ENCODE results near the gene TIMM17A.

Gene TIMM17A

GRCh38 chr1:201918343-201918742 lies 37.0 kb upstream of the TIMM17A start:
- FAIRE-seq = no peak
- no peak for DNase-seq (ENCODE audit: insufficient read length, low spot score)
- TF ChIP-seq SPI1 (IDR thresholded peaks at IDR 0.05; ENCODE audit: low read depth, low read length) (no peak), POLR2A (IDR thresholded peaks at IDR 0.05; ENCODE audit: low read depth, low read length) (no peak), POLR2AphosphoS5 (IDR thresholded peaks at IDR 0.05; ENCODE audit: low read depth, low read length) (no peak), POU2F2 (IDR thresholded peaks at IDR 0.05; ENCODE audit: low read depth, low read length) (no peak), PAX5 (IDR thresholded peaks at IDR 0.05; ENCODE audit: insufficient read depth, low read length, severe bottlenecking) (no peak), TAF1 (IDR thresholded peaks at IDR 0.05; ENCODE audit: low read depth, low read length) (no peak)

DNA sequence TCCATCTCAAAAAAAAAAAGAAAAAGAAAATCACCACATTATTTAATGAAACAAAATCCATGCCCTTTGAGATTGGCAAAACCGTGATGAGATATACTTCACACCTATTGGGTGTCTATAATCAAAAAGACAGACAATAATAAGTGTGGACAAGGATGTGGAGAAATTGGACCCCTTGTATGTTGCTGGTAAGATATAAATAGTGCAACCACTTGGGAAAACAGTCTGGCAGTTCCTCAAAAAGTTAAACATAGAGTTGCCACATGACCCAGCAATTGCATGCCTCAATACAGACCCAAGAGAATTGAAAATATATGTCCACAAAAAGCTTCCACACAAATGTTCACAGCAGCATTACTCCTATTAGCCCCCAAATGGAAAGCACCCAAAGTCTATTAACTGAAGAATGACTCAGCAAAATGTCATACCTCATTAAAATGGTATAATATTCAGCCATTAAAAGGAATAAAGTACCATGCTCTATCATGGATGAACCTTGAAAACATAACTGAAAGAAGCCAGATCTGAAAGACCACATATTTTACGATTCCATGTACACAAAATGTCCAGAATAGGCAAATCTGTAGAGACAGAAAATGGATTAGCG lies 33.2 kb upstream of the TIMM17A start:
- FAIRE-seq = no peak
- DNase-seq (ENCODE audit: insufficient read length, low spot score) = no peak
- TF ChIP-seq POLR2AphosphoS5 (IDR thresholded peaks at IDR 0.05; ENCODE audit: low read depth, low read length) (no peak), POU2F2 (IDR thresholded peaks at IDR 0.05; ENCODE audit: low read depth, low read length) (no peak), SPI1 (IDR thresholded peaks at IDR 0.05; ENCODE audit: low read depth, low read length) (no peak), PAX5 (IDR thresholded peaks at IDR 0.05; ENCODE audit: insufficient read depth, low read length, severe bottlenecking) (no peak), POLR2A (IDR thresholded peaks at IDR 0.05; ENCODE audit: low read depth, low read length) (no peak), TAF1 (IDR thresholded peaks at IDR 0.05; ENCODE audit: low read depth, low read length) (no peak)

DNA sequence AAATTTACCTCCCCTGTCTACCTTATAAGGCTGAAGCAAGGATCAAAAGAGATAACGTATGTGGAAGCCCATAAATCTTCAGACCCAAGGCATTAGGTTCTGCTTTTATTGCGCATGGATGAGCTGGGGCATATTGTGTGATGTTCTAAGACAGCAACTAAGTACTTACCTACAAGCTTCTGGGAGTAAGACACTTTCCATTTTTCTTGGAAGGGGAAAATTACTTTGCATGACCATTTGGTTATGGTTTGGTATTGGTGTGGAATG lies 30.1 kb upstream of the TIMM17A start:
- TF ChIP-seq POLR2AphosphoS5 (IDR thresholded peaks at IDR 0.05; ENCODE audit: low read depth, low read length) (no peak), SPI1 (IDR thresholded peaks at IDR 0.05; ENCODE audit: low read depth, low read length) (no peak), TAF1 (IDR thresholded peaks at IDR 0.05; ENCODE audit: low read depth, low read length) (no peak), PAX5 (IDR thresholded peaks at IDR 0.05; ENCODE audit: insufficient read depth, low read length, severe bottlenecking) (no peak), POU2F2 (IDR thresholded peaks at IDR 0.05; ENCODE audit: low read depth, low read length) (no peak), POLR2A (IDR thresholded peaks at IDR 0.05; ENCODE audit: low read depth, low read length) (no peak)
- no peak for FAIRE-seq
- DNase-seq (ENCODE audit: insufficient read length, low spot score) = no peak

GRCh38 chr1:201925981-201926645 lies 29.2 kb upstream of the TIMM17A start:
- no peak for FAIRE-seq

DNA sequence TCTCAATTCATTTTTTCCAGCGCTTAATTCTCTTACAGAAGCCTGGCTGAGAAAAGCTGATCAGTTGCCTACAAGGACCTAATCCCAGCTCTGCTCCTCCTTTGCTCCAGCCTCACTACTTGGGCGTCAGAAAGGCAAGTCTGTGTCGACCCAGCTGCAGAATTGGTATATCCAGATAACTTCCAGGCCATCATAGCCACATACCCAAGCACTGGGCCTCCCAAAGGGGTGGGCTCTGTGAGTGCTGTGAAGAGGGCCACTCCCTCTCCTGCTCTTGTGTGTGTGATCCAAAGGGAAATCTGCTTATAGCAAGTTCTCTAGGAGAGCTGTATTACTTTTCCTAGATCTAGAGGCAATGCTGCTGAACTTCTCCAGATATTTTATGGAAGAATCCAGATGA lies 27.0 kb upstream of the TIMM17A start:
- TF ChIP-seq TAF1 (IDR thresholded peaks at IDR 0.05; ENCODE audit: low read depth, low read length) = no peak
- no peak for TF ChIP-seq POLR2AphosphoS5 (IDR thresholded peaks at IDR 0.05; ENCODE audit: low read depth, low read length)
- no peak for TF ChIP-seq SPI1 (IDR thresholded peaks at IDR 0.05; ENCODE audit: low read depth, low read length)
- TF ChIP-seq POLR2A (IDR thresholded peaks at IDR 0.05; ENCODE audit: low read depth, low read length) = no peak
- no peak for TF ChIP-seq PAX5 (IDR thresholded peaks at IDR 0.05; ENCODE audit: insufficient read depth, low read length, severe bottlenecking)
- TF ChIP-seq POU2F2 (IDR thresholded peaks at IDR 0.05; ENCODE audit: low read depth, low read length) = no peak
- DNase-seq (ENCODE audit: insufficient read length, low spot score) (no peak), FAIRE-seq (no peak)

More at GRCh38 chr1:201925981-201926645, 29.2 kb upstream of the TIMM17A start:
- TF ChIP-seq TAF1 (IDR thresholded peaks at IDR 0.05; ENCODE audit: low read depth, low read length) = no peak
- no peak for TF ChIP-seq POLR2AphosphoS5 (IDR thresholded peaks at IDR 0.05; ENCODE audit: low read depth, low read length)
- TF ChIP-seq POLR2A (IDR thresholded peaks at IDR 0.05; ENCODE audit: low read depth, low read length) = no peak
- TF ChIP-seq SPI1 (IDR thresholded peaks at IDR 0.05; ENCODE audit: low read depth, low read length) = no peak
- no peak for TF ChIP-seq POU2F2 (IDR thresholded peaks at IDR 0.05; ENCODE audit: low read depth, low read length)
- TF ChIP-seq PAX5 (IDR thresholded peaks at IDR 0.05; ENCODE audit: insufficient read depth, low read length, severe bottlenecking) = no peak
- DNase-seq (ENCODE audit: insufficient read length, low spot score) = no peak

GRCh38 chr1:201930137-201930536 lies 25.2 kb upstream of the TIMM17A start:
- DNase-seq (ENCODE audit: insufficient read length, low spot score) = no peak
- FAIRE-seq = no peak
- TF ChIP-seq SPI1 (IDR thresholded peaks at IDR 0.05; ENCODE audit: low read depth, low read length) (no peak), TAF1 (IDR thresholded peaks at IDR 0.05; ENCODE audit: low read depth, low read length) (no peak), POLR2A (IDR thresholded peaks at IDR 0.05; ENCODE audit: low read depth, low read length) (no peak), POU2F2 (IDR thresholded peaks at IDR 0.05; ENCODE audit: low read depth, low read length) (no peak), POLR2AphosphoS5 (IDR thresholded peaks at IDR 0.05; ENCODE audit: low read depth, low read length) (no peak), PAX5 (IDR thresholded peaks at IDR 0.05; ENCODE audit: insufficient read depth, low read length, severe bottlenecking) (no peak)

GRCh38 chr1:201930803-201931202 lies 24.5 kb upstream of the TIMM17A start:
- TF ChIP-seq POLR2AphosphoS5 (IDR thresholded peaks at IDR 0.05; ENCODE audit: low read depth, low read length) (no peak), POLR2A (IDR thresholded peaks at IDR 0.05; ENCODE audit: low read depth, low read length) (no peak), POU2F2 (IDR thresholded peaks at IDR 0.05; ENCODE audit: low read depth, low read length) (no peak), SPI1 (IDR thresholded peaks at IDR 0.05; ENCODE audit: low read depth, low read length) (no peak), TAF1 (IDR thresholded peaks at IDR 0.05; ENCODE audit: low read depth, low read length) (no peak), PAX5 (IDR thresholded peaks at IDR 0.05; ENCODE audit: insufficient read depth, low read length, severe bottlenecking) (no peak)
- DNase-seq (ENCODE audit: insufficient read length, low spot score) = no peak
- FAIRE-seq = no peak

DNA sequence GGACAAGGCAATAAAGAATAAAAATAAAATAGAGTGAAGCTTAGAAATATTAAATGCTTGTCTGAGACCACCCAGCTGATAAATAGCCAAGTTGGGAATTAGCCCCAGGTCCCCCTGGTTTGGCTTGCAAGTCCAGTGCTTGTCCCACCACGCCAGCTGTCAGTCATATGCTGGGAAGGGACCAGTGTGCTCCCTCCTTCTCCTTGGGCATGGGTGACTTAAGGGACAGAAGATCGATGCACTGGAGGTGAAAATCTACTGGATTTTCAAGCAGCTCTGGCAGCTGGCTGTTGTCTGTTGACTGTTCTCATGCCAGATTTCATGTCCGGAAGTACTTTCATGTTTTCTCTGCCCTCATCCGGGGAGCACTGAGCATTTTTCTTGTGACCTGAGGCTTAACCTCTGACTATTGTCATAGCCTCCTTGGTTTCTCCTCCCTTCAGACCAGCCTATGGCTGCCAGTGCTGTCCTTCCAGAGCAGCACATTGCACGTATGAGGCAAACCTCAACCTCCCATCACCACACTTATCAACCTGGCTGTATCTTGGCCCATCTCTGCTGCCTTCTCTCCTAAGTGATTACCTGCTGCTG lies 21.4 kb upstream of the TIMM17A start:
- DNase-seq (ENCODE audit: insufficient read length, low spot score) (no peak), FAIRE-seq (no peak)
- TF ChIP-seq PAX5 (IDR thresholded peaks at IDR 0.05; ENCODE audit: insufficient read depth, low read length, severe bottlenecking) = no peak
- TF ChIP-seq POLR2AphosphoS5 (IDR thresholded peaks at IDR 0.05; ENCODE audit: low read depth, low read length) = no peak
- no peak for TF ChIP-seq POLR2A (IDR thresholded peaks at IDR 0.05; ENCODE audit: low read depth, low read length)
- TF ChIP-seq TAF1 (IDR thresholded peaks at IDR 0.05; ENCODE audit: low read depth, low read length) = no peak
- TF ChIP-seq SPI1 (IDR thresholded peaks at IDR 0.05; ENCODE audit: low read depth, low read length) = no peak
- TF ChIP-seq POU2F2 (IDR thresholded peaks at IDR 0.05; ENCODE audit: low read depth, low read length) = no peak

DNA sequence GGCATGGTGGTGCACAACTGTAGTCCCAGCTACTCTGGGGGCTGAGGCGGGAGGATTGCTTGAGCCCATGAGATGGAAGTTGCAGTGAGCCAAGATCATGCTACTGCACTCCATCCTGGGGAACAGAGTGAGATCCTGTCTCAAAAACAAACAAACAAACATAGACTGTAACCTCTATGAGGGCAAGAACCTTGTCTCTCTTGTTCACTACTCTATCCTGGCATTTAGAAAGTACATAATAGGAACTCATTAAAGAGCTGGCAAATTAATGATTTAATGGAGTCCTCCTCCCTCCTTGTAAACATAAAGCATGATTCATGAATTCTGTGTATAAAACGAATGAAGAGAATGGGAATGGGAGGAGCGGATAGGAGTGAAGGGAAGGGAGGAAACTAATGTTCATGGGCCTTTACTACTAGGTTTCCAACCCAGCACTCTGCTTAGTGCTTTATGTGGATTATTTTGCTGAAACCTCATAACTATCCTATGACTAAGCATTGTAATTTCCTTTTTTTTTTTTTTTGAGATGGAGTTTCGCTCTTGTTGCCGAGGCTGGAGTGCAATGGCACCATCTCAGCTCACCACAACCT lies 17.6 kb upstream of the TIMM17A start:
- FAIRE-seq (no peak), DNase-seq (ENCODE audit: insufficient read length, low spot score) (no peak)
- TF ChIP-seq TAF1 (IDR thresholded peaks at IDR 0.05; ENCODE audit: low read depth, low read length) (no peak), POLR2A (IDR thresholded peaks at IDR 0.05; ENCODE audit: low read depth, low read length) (no peak), POU2F2 (IDR thresholded peaks at IDR 0.05; ENCODE audit: low read depth, low read length) (no peak), POLR2AphosphoS5 (IDR thresholded peaks at IDR 0.05; ENCODE audit: low read depth, low read length) (no peak), PAX5 (IDR thresholded peaks at IDR 0.05; ENCODE audit: insufficient read depth, low read length, severe bottlenecking) (no peak), SPI1 (IDR thresholded peaks at IDR 0.05; ENCODE audit: low read depth, low read length) (no peak)

Measured in GM12891 (cell line).